Cardiac septum (tissue), 1 donor: ENCODE results near the gene CHGA. TPM values are rescaled to one million over a fixed set of nuclear protein-coding genes. Genes with fewer than 3 reads are reported as not detected.

ENCODE experiments used
- DNase-seq: peaks from one replicate; pipeline ENCODE4 v3.0.0-alpha.2; 2020; ENCODE audit warnings: low spot score
- intact Hi-C: fragments of 100-400 bp; cut with DNase I; formaldehyde crosslinking; loops from one replicate; pipeline ENCODE4 v1.14.0; 2022
- total RNA-seq: library from RNA; stranded (reverse); fragmentation: NEBNext Ultra II Directional; extraction: Animal tissue kit (Norgen Biotek cat#: 25700); gene quantifications from one replicate; pipeline ENCODE4 v1.2.1, GENCODE V29; 2021
- donor health status: DM: no; HTN: no; CAD: no.

The CHGA gene
- total RNA-seq, 1 donor from 2014 or later = not detected

DNA sequence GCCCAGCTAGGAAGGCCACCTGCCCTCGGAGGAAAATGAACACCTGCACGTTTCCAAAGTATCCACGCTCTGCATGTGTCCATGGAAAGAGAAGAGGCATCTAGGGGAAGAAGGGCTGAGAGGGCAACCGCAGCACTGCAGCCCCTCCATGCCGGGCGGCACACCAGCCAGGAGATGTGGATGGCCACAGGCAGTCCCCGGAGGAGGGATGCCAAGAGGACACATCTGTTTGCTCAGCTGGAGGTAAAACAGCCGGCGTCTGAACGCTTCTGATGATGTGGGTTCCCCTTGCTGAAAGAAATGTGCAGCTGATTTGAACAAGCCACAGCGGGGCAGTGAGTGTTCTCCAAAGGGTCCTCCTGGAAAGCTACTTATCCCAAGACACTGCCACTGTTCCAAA lies 34.0 kb downstream of the CHGA start:
- intact Hi-C loops = no loop called here
- DNase-seq = no peak

GRCh38 chr14:92958373-92959188 lies 35.6 kb downstream of the CHGA start:
- intact Hi-C loops = no loop called here
- DNase-seq = no peak

DNA sequence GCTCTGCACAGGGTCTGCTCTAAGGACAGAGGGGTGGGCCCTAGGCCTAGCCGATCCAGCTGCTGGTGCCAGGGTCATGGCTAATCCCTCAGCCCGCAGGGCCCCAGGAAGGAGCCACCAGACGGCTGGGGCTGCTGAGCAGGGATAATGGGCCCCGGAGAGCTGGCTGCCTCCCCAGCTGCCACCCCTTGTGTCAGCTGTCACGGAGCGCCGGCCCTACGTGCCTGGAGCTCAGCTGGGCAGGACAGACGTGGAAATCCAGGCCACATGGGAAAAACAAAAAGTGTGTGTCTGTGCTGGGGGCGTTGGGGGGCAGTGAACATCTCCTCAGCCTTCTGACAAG lies 36.2 kb downstream of the CHGA start:
- intact Hi-C loops = no loop called here
- no peak for DNase-seq

GRCh38 chr14:92959761-92960680 lies 37.1 kb downstream of the CHGA start:
- intact Hi-C loops = no loop called here
- no peak for DNase-seq

GRCh38 chr14:92960706-92961566 lies 38.0 kb downstream of the CHGA start:
- no peak for DNase-seq
- intact Hi-C loops = no loop called here

DNA sequence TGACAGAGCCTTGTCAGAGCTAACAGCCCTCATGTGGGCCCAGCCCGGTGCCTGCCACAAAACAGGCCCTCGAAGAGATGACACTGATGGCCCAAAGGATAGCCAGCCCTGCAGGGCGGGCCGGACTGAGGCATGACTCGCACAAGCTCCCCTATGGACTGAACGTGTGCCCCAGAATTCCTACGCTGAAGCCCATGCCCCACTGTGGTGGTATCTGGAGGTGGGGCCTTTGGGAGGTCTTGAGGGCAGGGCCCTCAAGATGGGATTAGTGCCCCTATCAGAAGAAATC lies 38.6 kb downstream of the CHGA start:
- DNase-seq = no peak
- intact Hi-C loops = no loop called here

- no peak for DNase-seq
- intact Hi-C loops = no loop called here
These were observed 39.3 kb downstream of the CHGA start for GRCh38 chr14:92962031-92962830.

- DNase-seq = no peak
- intact Hi-C loops = no loop called here
These were observed 39.8 kb downstream of the CHGA start for GRCh38 chr14:92962831-92963095.

- intact Hi-C loops = no loop called here
- DNase-seq = no peak
These were observed 40.6 kb downstream of the CHGA start for GRCh38 chr14:92963301-92964123.

- no peak for DNase-seq
- intact Hi-C loops = no loop called here
These were observed 41.5 kb downstream of the CHGA start for GRCh38 chr14:92964124-92965109.

- intact Hi-C loops = no loop called here
These were observed 42.3 kb downstream of the CHGA start for GRCh38 chr14:92965281-92965680.

GRCh38 chr14:92967346-92967926 lies 44.5 kb downstream of the CHGA start:
- intact Hi-C loops = no loop called here
- DNase-seq = no peak

More at GRCh38 chr14:92965281-92965680, 42.3 kb downstream of the CHGA start:
- no peak for DNase-seq

GRCh38 chr14:92968291-92969020 lies 45.5 kb downstream of the CHGA start:
- DNase-seq = no peak
- intact Hi-C loops = no loop called here

GRCh38 chr14:92969430-92969829 lies 46.5 kb downstream of the CHGA start:
- no peak for DNase-seq
- intact Hi-C loops = no loop called here

DNA sequence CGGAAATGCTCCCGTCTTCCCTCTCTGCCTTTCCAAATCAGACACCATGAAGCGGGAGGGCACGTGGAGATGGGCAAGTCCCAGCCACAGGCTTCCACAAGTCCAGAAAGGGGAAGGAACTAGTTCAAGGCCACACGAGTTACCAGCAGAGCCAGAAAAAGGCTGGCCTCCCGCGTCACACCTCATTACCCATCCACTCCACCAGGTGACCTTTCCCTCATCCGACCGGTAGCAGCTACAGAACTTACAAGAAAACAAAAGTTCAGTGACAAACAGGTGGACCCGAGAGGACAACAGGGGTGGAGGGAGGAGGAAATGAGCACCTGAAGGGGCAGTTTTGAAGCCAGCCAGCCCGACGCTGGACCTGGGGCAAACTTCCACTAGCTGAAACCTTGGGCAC lies 46.9 kb downstream of the CHGA start:
- intact Hi-C loops = loop anchor here (5.0 kb wide), 3 partner anchors 72 to 167 kb away; partner anchors contain the start of gene ITPK1
- no peak for DNase-seq

DNA sequence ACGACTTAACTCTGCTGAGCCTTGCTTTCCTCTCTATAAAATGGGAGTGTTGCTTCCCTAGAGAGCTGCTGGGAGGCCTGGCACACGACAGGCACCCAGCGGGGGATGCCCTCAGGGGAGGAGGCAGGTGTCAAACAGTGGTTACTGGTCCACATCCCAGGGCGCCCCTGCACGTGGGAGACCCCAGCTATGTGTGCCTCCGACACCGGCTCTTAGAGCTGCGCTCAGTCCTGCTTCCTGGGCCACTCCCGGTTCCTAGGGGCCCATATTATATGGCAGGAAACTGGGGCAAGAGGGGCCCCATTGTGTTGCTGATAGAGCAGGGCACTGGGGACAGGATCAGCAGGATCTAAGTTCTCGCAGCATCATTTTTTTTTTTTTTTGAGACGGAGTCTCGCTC lies 47.3 kb downstream of the CHGA start:
- DNase-seq = no peak
- intact Hi-C loops = loop anchor here (5.0 kb wide), 3 partner anchors 72 to 167 kb away; partner anchors contain the start of gene ITPK1
